ENCODE data around the gene RETN.
A peak's percentile ranks its signal among the peaks of the same experiment; 100 is the strongest.

The RETN gene

GRCh38 chr19:7661744-7662538 is 6.9 kb upstream of the RETN start:
- DNase-seq: no peak

- no peak for DNase-seq
Measured at GRCh38 chr19:7662657-7663056, 6.2 kb upstream of the RETN start.

- no peak for DNase-seq
Measured at GRCh38 chr19:7663706-7664105, 5.1 kb upstream of the RETN start.

- no peak for DNase-seq
Measured at GRCh38 chr19:7665076-7665475, 3.8 kb upstream of the RETN start.

- no peak for DNase-seq
Measured at GRCh38 chr19:7669641-7670040, 792 bp downstream of the RETN start.

- DNase-seq: no peak
Measured at GRCh38 chr19:7670150-7670783, 1.4 kb downstream of the RETN start.

- DNase-seq: no peak
Measured at GRCh38 chr19:7670790-7671189, 1.9 kb downstream of the RETN start.

- DNase-seq: no peak
Measured at GRCh38 chr19:7672522-7672921, 3.7 kb downstream of the RETN start.

GRCh38 chr19:7674010-7675005 is 5.5 kb downstream of the RETN start:
- DNase-seq: peak; percentile 65

GRCh38 chr19:7676376-7676775 is 7.5 kb downstream of the RETN start:
- DNase-seq: no peak

- no peak for DNase-seq
Measured at GRCh38 chr19:7676854-7677253, 8.0 kb downstream of the RETN start, which contains the start of gene MCEMP1. MCEMP1 (plus strand) TSS chr19:7677090; CDS start chr19:7677121, 31 bp downstream.

- DNase-seq: no peak
Measured at GRCh38 chr19:7677669-7678311, 8.9 kb downstream of the RETN start.

- DNase-seq: no peak
Measured at GRCh38 chr19:7678971-7679751, 10.3 kb downstream of the RETN start.

- DNase-seq: no peak
Measured at GRCh38 chr19:7679771-7680605, 11.1 kb downstream of the RETN start.

GRCh38 chr19:7680606-7681339 is 11.9 kb downstream of the RETN start, which contains the start of gene TRAPPC5:
TRAPPC5 (plus strand) TSS chr19:7680833; CDS start chr19:7682254, 1,421 bp downstream.
- peak; percentile 76 for DNase-seq

GRCh38 chr19:7681340-7682174 is 12.7 kb downstream of the RETN start:
- DNase-seq: peak; percentile 78

- no peak for DNase-seq
Measured at GRCh38 chr19:7682175-7682855, 13.5 kb downstream of the RETN start.

All from EL (cell line).